K562 (cell line): ENCODE measurements around the gene SYMPK. TPM values are rescaled to one million over a fixed set of nuclear protein-coding genes. Genes with fewer than 3 reads are reported as not detected.
A peak's percentile ranks its signal among the peaks of the same experiment; 100 is the strongest.

Experiments
- ATF7 ChIP-seq: fragments of 450-650 bp; IDR thresholded peaks from 2 replicates; pipeline ENCODE4 v1.7.1; 2014; ENCODE audit warnings: mild to moderate bottlenecking, moderate library complexity
- BMI1 ChIP-seq: fragments of 150-350 bp; IDR thresholded peaks from 2 replicates; pipeline ENCODE4 v1.6.1; 2014; ENCODE audit warnings: low read length
- BRF1 ChIP-seq: IDR thresholded peaks from 3 replicates; pipeline ENCODE4 v1.6.1; 2011; ENCODE audit warnings: borderline replicate concordance, mild to moderate bottlenecking; ENCODE audit not compliant: insufficient read length; ENCODE audit errors: extremely low read depth
- CC2D1A ChIP-seq: fragments of 450-650 bp; IDR thresholded peaks from 2 replicates; pipeline ENCODE4 v1.6.1; 2017; ENCODE audit warnings: mild to moderate bottlenecking
- CCNT2 ChIP-seq: IDR thresholded peaks from 2 replicates; pipeline ENCODE4 v1.6.1; 2011; ENCODE audit warnings: borderline replicate concordance, low read depth, mild to moderate bottlenecking, moderate library complexity, mixed read lengths, low read length; ENCODE audit not compliant: insufficient read length; ENCODE audit errors: extremely low read depth
- CSDE1 ChIP-seq, 2 experiments: fragments of 450-650 bp; IDR thresholded peaks; 2 replicates each; pipeline ENCODE4 v1.6.1; 2016; ENCODE audit warnings: mild to moderate bottlenecking in 1 of 2
- ESRRA ChIP-seq: fragments of 450-650 bp; IDR thresholded peaks from 2 replicates; pipeline ENCODE4 v1.6.1; 2014; ENCODE audit warnings: low read depth, mild to moderate bottlenecking, moderate library complexity, borderline replicate concordance
- ETS2 ChIP-seq: IDR thresholded peaks from 2 replicates; pipeline ENCODE4 v1.6.1; 2016; ENCODE audit warnings: borderline replicate concordance, missing genetic modification characterization, mild to moderate bottlenecking, moderate library complexity, missing compliant biosample characterization; ENCODE audit not compliant: poor library complexity, severe bottlenecking
- GABPB2 ChIP-seq: fragments of 250-450 bp; sonication (Bioruptor Pico); conservative IDR thresholded peaks from 2 replicates; pipeline ENCODE4 v1.5.1; 2021; ENCODE audit warnings: mild to moderate bottlenecking
- HDAC1 ChIP-seq, 2 experiments: fragments of 450-650 bp; IDR thresholded peaks; 2 replicates each; pipeline ENCODE4 v1.6.1; 2016 to 2017; ENCODE audit warnings: inconsistent platforms in 1 of 2, mild to moderate bottlenecking in 1 of 2, moderate library complexity in 1 of 2
- HSF4 ChIP-seq: fragments of 250-450 bp; sonication (Bioruptor Pico); IDR thresholded peaks from 2 replicates; pipeline ENCODE4 v2.1.2; 2022; ENCODE audit warnings: mild to moderate bottlenecking, moderate library complexity, borderline replicate concordance
- MAFG ChIP-seq: fragments of 450-650 bp; conservative IDR thresholded peaks from 2 replicates; pipeline ENCODE4 v1.6.1; 2016; ENCODE audit warnings: missing genetic modification characterization, missing compliant biosample characterization
- POLR3A ChIP-seq: IDR thresholded peaks from 2 replicates; pipeline ENCODE4 v1.6.1; 2011; ENCODE audit warnings: borderline replicate concordance, mild to moderate bottlenecking, moderate library complexity; ENCODE audit not compliant: insufficient read length, insufficient read depth; ENCODE audit errors: extremely low read depth
- SAP30 ChIP-seq: fragments of 200-600 bp; sonication (generic); IDR thresholded peaks from 2 replicates; pipeline ENCODE4 v1.6.1; 2012; ENCODE audit warnings: borderline replicate concordance, low read depth, mild to moderate bottlenecking, moderate library complexity, low read length, control low read depth, inconsistent platforms; ENCODE audit not compliant: insufficient read depth, poor library complexity, severe bottlenecking
- SETDB1 ChIP-seq: IDR thresholded peaks from one replicate; pipeline ENCODE4 v1.6.1; 2012; ENCODE audit warnings: low read length, control low read depth, inconsistent platforms
- SMAD1 ChIP-seq: fragments of 150-350 bp; IDR thresholded peaks from 2 replicates; pipeline ENCODE4 v1.6.1; 2014; ENCODE audit warnings: low read length, low read depth; ENCODE audit not compliant: partially characterized antibody
- SREBF1 ChIP-seq: fragments of 150-350 bp; IDR thresholded peaks from 2 replicates; pipeline ENCODE4 v1.6.1; 2014; ENCODE audit warnings: antibody characterized with exemption, low read depth, low read length, borderline replicate concordance
- TARDBP ChIP-seq: fragments of 450-650 bp; IDR thresholded peaks from 2 replicates; pipeline ENCODE4 v1.6.1; 2016
- TBP ChIP-seq: optimal IDR thresholded peaks from 2 replicates; pipeline ENCODE3; 2011; ENCODE audit warnings: low read depth, low read length, improper control_type of control experiment
- ZBTB7A ChIP-seq: IDR thresholded peaks from 2 replicates; pipeline ENCODE4 v1.6.1; 2011; ENCODE audit warnings: low read depth, mild to moderate bottlenecking, low read length, moderate library complexity, borderline replicate concordance; ENCODE audit not compliant: control insufficient read depth
- ZNF174 ChIP-seq: fragments of 250-450 bp; sonication (Bioruptor Pico); IDR thresholded peaks from 2 replicates; pipeline ENCODE4 v1.4.0; 2020; ENCODE audit warnings: mild to moderate bottlenecking
- ZNF212 ChIP-seq: fragments of 450-650 bp; formaldehyde crosslinking; IDR thresholded peaks from 2 replicates; pipeline ENCODE4 v1.4.0; 2020; ENCODE audit warnings: mild to moderate bottlenecking
- ZNF24 ChIP-seq: fragments of 450-650 bp; IDR thresholded peaks from 2 replicates; pipeline ENCODE4 v1.6.1; 2016
- ZNF408 ChIP-seq: fragments of 250-450 bp; sonication (Bioruptor Pico); IDR thresholded peaks from 2 replicates; pipeline ENCODE4 v1.4.0; 2020; ENCODE audit warnings: low read depth, mild to moderate bottlenecking, moderate library complexity
- ZNF436 ChIP-seq: fragments of 250-450, 450-650 bp; sonication (Bioruptor Pico); formaldehyde crosslinking; IDR thresholded peaks from 2 replicates; pipeline ENCODE4 v1.7.0; 2020; ENCODE audit warnings: mild to moderate bottlenecking
- ZNF668 ChIP-seq: fragments of 250-450 bp; sonication (Bioruptor Pico); IDR thresholded peaks from 2 replicates; pipeline ENCODE4 v1.8.0; 2022; ENCODE audit warnings: mild to moderate bottlenecking, inconsistent platforms
- ZZZ3 ChIP-seq: fragments of 450-650 bp; IDR thresholded peaks from 2 replicates; pipeline ENCODE4 v1.6.1; 2016; ENCODE audit warnings: antibody characterized with exemption, mild to moderate bottlenecking, moderate library complexity
- polyA plus RNA-seq, 8 experiments: library from polyadenylated mRNA; depleted of rRNA in 4 of 8; stranded (reverse) in 5 of 8; unstranded in 3 of 8; fragments of >200 nt; fragmentation: Nextera tagmentation in 2 of 8; fragmentation: Illumina TruSeq in 1 of 8; extraction: Ambion mirVana in 2 of 8; extraction: Trizol in 1 of 8; gene quantifications; 2 replicates each; pipeline versions ENCODE4 v1.2.1 to v1.2.3, GENCODE V29; 2011 to 2014; ENCODE audit warnings: inconsistent platforms in 1 of 8, missing spikeins in 1 of 8
- total RNA-seq, 7 experiments: library from RNA; depleted of rRNA in 6 of 7; stranded (reverse); fragments of >200 nt in 6 of 7; fragmentation: Illumina TruSeq in 2 of 7; extraction: Trizol in 2 of 7; gene quantifications; 2 replicates each; pipeline versions ENCODE4 v1.2.1 to v1.2.3, GENCODE V29; 2011 to 2021; ENCODE audit warnings: low replicate concordance in 1 of 7
- TF ChIP-seq, protein P1 (sequence below): fragments of 250-450 bp; sonication (Bioruptor Pico); IDR thresholded peaks from 2 replicates; pipeline ENCODE4 v1.5.0; 2020; ENCODE audit warnings: mild to moderate bottlenecking

The SYMPK gene
- total and polyA plus RNA-seq, 9 of the 15 experiments (the other 6 are each of a cell fraction or from before 2014, with no cell fraction given), result 0.73 to 95.5 (median 58.4) TPM

DNA sequence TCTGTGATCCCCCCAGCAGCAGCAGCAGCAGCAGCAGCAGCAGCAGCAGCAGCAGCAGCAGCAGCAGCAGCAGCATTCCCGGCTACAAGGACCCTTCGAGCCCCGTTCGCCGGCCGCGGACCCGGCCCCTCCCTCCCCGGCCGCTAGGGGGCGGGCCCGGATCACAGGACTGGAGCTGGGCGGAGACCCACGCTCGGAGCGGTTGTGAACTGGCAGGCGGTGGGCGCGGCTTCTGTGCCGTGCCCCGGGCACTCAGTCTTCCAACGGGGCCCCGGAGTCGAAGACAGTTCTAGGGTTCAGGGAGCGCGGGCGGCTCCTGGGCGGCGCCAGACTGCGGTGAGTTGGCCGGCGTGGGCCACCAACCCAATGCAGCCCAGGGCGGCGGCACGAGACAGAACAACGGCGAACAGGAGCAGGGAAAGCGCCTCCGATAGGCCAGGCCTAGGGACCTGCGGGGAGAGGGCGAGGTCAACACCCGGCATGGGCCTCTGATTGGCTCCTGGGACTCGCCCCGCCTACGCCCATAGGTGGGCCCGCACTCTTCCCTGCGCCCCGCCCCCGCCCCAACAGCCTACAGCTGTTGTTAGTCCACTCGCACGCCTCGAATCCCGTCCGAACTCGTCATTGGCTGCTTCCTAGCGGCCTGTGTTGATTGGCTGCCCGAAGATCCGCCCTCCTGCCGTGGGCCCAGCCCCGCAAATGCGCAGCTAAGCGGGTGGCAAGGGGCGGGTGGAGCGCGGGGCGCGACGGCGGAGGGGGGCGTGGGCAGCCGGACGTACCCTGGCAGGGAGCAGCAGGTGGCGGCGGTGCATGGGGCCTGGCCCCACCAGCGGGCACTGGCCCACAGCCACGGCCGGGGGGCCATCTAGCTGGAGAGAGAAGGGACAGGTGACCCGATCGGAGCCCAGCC is 92.5 kb downstream of the SYMPK start (continued):
- TF ChIP-seq TARDBP (no peak; the same call in 1 of the 2 replicates), ZZZ3 (no peak), HDAC1 (IDR thresholded peaks at IDR 0.05) (peak in 1 of 2 experiments; percentile 90; a peak in 2 of 4 replicates), ZNF436 (CRISPR knock-in tag) (no peak), ATF7 (peak; percentile 81), CC2D1A (0 out of 2 replicates have a peak, but pooled peaks have one; percentile 6), ZNF174 (no peak), CCNT2 (peak; percentile 94), BRF1 (no peak), MAFG (tag) (no peak), SETDB1 (no peak), ZNF24 (no peak), HSF4 (CRISPR knock-in tag) (no peak), POLR3A (no peak), CSDE1 (IDR thresholded peaks at IDR 0.05) (no peak), BMI1 (no peak), ZNF408 (CRISPR knock-in tag) (no peak), ZNF668 (CRISPR knock-in tag) (no peak), GABPB2 (CRISPR knock-in tag) (0 out of 2 replicates have a peak, but pooled peaks have one; percentile 46), ETS2 (tag) (no peak), ZNF212 (CRISPR knock-in tag) (0 out of 2 replicates have a peak, but pooled peaks have one; percentile 39), SREBF1 (no peak), SAP30 (no peak), ZBTB7A (peak; percentile 94), TBP (peak; percentile 56), SMAD1 (peak; percentile 44), ESRRA (peak; percentile 52; the same call in 1 of the 2 replicates)
- TF ChIP-seq, protein P1, sequence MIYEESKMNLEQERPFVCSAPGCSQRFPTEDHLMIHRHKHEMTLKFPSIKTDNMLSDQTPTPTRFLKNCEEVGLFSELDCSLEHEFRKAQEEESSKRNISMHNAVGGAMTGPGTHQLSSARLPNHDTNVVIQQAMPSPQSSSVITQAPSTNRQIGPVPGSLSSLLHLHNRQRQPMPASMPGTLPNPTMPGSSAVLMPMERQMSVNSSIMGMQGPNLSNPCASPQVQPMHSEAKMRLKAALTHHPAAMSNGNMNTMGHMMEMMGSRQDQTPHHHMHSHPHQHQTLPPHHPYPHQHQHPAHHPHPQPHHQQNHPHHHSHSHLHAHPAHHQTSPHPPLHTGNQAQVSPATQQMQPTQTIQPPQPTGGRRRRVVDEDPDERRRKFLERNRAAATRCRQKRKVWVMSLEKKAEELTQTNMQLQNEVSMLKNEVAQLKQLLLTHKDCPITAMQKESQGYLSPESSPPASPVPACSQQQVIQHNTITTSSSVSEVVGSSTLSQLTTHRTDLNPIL (CRISPR knock-in tag), result no peak
